Amniotic stem cell (primary cell): ENCODE data around the gene CERS6.
"Not testable (repeated sequence)": the region's sequence is repeated elsewhere in the genome, so short reads cannot be mapped to it uniquely, and the experiment has no call there.

ENCODE experiments used
- DNase-seq: peaks from one replicate; lab custom pipeline; 2025; lab: John Stamatoyannopoulos, UW

CERS6 gene

DNA sequence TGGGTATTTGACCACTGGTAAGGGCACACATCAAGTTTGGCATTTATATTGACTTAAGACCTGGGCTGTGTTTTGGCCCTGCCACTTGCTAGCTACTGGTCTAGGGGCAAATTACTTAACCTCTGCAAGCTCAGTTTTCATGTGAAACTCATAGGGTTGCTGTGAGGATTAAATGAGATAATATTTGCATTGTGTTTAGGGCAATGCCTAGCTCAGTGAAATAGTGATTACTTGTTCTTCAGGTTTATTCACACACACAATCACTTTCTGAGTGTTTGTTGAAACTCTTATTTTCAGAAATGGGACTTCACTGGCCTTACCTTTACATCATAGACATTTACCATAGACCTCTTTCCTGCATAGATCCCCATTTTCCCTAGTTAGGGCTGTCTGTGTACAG lies 12.3 kb downstream of the CERS6 start:
- no peak for DNase-seq

- DNase-seq, result no peak
These were observed 13.4 kb downstream of the CERS6 start for GRCh38 chr2:168469281-168469988.

- DNase-seq, result no peak
These were observed 14.5 kb downstream of the CERS6 start for GRCh38 chr2:168470320-168471162.

DNA sequence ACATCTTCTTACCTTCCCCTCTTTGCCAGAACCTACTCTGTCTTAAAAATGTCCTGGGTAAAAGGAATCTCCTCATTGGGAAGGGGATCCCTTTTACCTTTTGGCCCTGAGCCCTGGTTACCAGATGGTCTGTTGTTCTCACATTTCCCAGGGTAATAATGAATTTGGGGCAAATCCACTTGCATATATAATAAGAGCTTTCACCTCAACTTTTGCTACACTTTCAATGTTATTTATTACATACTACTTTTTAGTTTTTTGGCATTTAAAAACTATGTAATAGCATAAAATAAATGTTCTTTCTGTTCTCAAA lies 15.0 kb downstream of the CERS6 start:
- DNase-seq, result no peak

GRCh38 chr2:168475636-168476035 lies 19.6 kb downstream of the CERS6 start:
- DNase-seq, result no peak

GRCh38 chr2:168478206-168478605 lies 22.1 kb downstream of the CERS6 start:
- DNase-seq, result no peak

GRCh38 chr2:168480356-168480755 lies 24.3 kb downstream of the CERS6 start:
- DNase-seq, result no peak

DNA sequence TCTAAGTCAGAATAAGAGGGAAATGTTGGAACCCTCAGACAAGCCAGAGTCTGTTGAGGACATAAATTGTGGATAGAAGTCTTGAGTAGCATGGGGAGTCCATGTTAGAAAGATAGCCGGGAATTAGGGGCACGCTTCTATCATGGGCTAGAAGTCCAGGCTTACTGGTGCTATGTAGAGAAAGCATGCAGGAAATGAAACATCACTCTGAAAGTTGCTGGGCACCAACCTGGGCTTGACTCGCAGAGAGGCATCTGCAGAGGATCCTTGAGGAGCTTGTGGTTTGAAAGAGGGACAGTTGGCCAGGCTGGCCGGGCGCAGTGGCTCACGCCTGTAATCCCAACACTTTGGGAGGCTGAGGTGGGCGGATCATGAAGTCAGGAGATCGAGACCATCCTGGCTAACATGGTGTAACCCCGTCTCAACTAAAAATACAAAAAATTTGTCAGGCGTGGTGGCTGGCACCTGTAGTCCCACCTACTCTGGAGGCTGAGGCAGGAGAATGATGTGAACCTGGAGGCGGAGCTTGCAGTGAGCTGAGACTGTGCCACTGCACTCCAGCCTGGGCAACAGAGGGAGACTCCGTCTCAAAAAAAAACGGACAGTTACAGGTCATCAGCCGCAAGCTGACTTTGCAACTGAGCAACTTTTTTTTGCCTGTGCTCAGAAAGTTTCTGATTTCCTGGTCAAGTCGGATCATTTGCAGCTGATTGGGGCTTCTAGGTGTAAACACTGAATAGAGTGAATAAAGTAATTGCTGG lies 24.9 kb downstream of the CERS6 start:
- no peak for DNase-seq

GRCh38 chr2:168482269-168482668 lies 26.2 kb downstream of the CERS6 start:
- DNase-seq, result no peak

- DNase-seq, result no peak
These were observed 27.1 kb downstream of the CERS6 start for GRCh38 chr2:168482952-168483831.

DNA sequence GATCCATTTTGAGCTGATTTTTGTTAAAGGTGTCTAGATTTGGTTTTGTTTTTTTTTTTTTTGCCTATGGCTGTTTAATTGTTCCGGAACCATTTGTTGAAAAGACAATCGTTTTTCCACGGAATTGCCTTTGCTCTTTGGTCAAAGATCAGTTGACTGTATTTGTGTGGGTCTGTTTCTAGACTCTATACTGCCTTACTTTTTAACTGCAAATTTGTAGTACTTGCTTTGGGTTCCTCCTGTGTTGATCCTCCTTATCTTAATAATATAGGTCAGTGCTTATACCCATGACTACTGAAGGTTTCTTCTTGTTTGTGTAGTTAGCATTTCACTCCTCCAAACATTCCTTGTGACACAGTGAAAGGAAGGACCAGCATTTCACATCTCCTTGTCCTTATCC lies 30.4 kb downstream of the CERS6 start:
- DNase-seq, result no peak

GRCh38 chr2:168490015-168490874 lies 34.2 kb downstream of the CERS6 start:
- peak; percentile 7 for DNase-seq

DNA sequence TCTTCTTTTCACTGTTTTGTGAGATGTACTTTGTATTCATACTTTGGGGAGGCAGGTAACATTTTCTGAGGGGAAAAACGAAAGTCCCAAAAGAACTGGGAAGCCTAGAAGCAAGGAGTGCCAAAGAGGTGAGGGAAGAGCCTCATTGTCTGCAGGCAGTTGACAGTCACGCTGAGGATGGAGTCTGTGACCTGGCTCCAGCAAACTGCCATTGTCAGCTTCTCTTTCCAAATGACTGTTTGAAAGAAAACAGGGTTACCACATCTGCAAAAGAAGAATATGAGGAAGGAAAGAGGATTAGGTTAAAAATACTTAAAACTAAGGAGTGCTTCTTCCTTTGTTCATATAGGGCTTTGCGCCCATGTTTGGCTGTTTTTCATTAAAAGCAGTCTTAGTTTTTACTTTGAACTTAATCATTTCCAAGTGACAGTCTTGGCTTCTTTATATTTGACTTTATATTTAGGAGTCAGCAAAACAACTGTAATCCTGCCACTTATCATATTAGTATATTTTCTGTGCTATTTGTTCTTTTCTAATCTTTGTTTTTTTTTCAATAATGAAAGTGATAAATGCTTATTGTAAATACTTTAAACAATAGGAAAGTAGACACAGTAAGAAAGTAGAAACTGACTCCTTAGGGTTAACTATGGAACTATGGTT lies 35.0 kb downstream of the CERS6 start:
- no peak for DNase-seq

DNA sequence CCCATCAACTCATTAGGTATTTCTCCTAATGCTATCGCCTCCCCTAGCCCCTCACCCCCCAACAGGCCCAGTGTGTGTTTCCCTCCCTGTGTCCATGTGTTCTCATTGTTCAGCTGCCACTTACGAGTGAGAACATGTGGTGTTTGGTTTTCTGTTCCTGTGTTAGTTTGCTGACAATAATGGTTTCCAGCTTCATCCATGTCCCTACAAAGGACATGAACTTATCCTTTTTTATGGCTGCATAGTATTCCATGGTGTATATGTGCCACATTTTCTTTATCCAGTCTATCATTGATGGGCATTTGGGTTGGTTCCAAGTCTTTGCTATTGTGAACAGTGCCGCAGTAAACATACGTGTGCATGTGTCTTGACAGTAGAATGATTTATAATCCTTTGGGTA lies 35.7 kb downstream of the CERS6 start:
- DNase-seq, result not testable (repeated sequence)

- not testable (repeated sequence) for DNase-seq
These were observed 37.1 kb downstream of the CERS6 start for GRCh38 chr2:168493219-168493618.

GRCh38 chr2:168494190-168494711 lies 38.2 kb downstream of the CERS6 start:
- no peak for DNase-seq

DNA sequence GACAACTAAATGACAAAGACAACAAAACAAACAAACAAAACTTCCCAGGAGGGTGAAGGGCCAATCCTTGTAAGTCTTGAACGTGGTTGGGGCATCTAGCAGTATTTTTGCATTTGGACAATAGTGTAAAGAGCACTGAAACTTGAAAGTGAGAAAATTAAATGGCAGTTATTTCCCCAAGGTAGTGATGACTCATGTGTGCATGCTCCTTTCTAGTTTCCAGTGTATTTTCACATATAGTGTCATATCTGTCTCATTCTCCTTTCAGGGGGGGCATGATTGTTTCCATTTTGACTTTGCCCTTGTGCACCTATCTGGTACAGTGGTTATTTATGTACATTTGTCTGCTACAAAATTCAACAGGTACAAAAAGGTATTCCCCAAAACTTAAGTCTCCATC lies 39.5 kb downstream of the CERS6 start:
- DNase-seq, result no peak

- DNase-seq, result no peak
These were observed 40.8 kb downstream of the CERS6 start for GRCh38 chr2:168496906-168497305.

DNA sequence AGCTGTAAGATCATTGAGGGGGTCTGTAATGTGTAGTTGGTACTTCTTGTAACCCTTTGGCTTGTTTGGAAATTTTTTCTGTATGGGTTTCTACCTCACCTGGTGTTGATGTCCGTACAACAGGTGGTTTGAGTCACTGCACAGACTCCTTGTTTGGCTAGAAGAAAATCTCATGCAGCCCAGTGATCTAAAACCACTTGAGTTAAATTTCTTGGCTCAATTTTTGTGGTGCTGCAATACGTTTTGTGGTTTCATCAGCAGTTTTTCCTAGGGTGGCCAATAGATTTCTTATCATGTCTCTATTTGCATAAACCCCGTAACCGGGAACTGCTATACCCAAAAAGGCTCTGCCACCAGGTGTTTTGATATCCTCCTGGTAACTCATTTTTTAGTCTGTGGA lies 43.4 kb downstream of the CERS6 start:
- no peak for DNase-seq

DNA sequence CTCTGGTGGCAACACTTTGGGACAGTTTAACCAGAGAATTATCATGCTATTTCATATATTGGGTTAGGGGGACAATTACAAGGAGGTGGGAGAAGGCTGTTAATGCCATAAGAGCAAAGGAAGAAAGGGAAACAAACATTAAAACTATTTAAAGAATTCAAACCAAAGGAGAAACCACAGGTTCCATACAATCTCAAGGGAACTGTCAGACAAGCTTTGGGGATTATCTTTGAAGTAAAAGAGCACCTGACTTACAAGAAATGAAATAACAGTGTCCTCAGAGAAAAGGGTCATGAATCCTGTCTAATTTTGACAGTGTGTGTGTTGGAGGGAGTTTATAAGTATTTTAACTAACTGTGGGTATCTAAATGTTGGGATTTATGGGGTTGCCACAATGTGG lies 44.4 kb downstream of the CERS6 start:
- no peak for DNase-seq
